Measurements from ENCODE around the gene MRPL36.
"Not testable (repeated sequence)": the region's sequence is repeated elsewhere in the genome, so short reads cannot be mapped to it uniquely, and the experiment has no call there.

Gene MRPL36

GRCh38 chr5:1815071-1815786 is 15.6 kb upstream of the MRPL36 start:
- no peak for DNase-seq (ENCODE audit: low read depth)

DNA sequence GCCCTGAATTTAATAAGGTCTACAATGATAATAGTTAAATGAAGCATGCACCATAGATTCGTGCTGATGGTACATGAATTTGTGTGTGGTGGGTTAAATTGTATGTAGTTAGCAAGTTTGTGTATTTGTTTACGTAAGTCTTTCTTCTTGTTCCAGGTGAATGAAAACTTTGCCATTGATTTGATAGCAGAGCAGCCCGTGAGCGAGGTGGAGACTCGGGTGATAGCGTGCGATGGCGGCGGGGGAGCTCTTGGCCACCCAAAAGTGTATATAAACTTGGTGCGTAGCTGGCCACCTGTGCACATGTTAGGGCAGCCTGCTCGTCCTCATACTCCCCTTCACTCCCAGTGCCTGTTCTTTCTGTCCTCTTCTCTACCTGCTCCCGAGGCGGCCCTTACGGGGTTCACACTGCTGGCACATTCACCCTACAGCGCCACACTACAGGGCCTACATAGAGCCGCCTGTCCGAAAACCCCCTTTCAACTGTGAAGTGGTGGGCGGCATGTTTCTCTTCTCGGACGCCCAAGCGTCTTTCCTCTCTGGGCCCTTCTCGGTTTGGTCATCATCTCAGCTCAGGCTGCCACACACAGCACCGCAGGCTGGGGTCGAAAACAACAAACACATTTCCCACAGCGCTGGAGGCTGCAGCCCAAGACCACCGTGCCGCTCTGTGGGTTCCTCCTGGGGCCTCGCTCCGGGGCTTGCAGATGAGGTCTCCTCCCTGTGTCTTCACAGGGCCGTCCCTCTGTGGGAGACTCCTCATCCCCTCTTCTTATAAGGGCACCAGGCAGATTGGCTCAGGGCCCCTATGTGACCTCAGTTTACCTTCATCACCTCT is 14.8 kb upstream of the MRPL36 start:
- DNase-seq (ENCODE audit: low read depth): no peak

DNA sequence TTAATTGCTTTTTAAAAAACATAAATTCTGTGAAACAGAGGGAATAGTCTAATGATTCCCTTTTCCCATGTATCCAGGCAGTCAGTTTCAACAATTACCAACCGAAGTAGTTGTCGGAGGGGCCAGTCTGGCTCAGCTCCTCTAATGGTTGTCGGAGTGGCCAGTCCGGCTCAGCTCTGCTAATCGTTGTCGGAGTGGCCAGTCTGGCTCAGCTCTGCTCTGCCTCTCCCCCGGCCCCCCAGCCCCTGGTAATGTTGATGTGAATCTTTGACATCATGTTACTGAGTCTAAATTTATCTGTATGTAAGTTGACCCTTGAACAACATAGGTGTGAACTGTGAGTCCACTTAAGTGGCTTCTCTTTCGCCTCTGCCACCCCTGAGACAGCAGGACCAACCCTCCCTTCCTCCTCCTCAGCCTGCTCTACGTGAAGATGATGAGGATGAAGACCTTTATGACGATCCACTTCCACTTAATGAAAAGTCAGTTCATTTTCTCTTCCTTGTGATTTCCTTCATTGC is 11.0 kb upstream of the MRPL36 start:
- DNase-seq (ENCODE audit: low read depth): no peak

DNA sequence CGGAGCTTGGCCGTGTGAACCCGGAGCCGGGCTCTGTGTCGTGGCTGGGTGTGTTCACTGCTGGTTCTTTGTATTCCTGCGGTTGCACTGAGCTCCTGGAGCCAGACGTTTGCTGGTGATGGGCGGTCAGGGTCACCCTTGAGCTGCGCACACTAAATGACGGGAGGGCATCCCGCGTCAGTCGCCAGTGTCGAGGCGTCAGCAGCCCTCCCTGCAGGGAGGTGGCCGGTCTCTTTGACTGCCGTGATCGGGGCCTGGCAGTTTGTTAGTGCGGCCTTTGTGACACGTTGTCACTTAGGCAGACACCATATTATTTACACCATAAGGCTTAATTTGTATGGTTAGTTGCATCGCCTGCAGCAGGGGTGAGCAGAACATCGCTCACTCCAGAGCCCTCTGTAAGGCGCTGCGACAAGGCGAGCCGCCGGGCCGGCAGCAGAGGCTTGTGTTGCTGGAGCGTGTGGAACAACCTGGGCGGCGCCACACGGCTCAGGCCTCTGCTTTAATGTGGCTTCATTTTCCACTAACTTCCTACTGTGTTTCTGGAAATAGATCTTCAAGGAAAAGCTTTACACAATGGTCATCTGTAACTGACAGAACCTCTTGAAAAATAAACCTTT is 9.9 kb upstream of the MRPL36 start:
- DNase-seq (ENCODE audit: low read depth): no peak

- no peak for DNase-seq (ENCODE audit: low read depth)
Observed at GRCh38 chr5:1808439-1808838, 8.8 kb upstream of the MRPL36 start.

DNA sequence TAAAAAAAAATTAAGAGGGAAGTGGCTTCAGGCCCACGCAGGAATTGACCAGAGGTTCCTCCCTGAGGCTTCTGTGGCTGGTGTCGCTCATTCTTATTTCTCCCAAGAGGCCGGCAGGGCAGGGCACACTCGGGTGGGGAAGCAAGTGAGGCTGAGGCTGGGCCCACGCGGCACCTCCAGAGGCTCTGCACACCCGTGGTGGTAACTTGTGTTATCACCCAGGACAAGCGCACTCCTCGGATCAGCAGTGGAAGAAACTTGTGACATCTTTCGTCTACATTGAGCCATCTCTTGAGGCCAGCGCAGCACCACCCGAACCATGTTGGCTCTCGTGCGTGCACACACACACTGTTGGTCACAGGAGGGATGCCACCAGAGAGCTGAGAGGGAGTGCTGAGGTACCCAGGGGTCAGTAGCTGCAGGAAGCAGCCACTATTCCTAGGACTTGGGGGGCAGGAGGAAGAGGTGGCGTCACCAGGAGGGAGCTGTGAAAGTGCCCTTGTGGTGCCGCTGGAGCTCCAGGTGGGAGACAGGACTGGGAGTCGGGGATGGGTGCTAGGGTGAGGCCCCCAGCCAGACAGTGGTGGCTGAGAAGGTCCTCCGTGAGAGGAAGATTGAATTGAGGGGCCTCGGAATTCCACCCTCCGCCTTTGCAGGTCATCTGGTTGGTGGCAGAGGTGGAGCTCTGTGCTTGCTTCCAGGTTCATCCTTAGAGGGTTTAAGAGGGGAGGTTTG is 8.0 kb upstream of the MRPL36 start:
- DNase-seq (ENCODE audit: low read depth): no peak

DNA sequence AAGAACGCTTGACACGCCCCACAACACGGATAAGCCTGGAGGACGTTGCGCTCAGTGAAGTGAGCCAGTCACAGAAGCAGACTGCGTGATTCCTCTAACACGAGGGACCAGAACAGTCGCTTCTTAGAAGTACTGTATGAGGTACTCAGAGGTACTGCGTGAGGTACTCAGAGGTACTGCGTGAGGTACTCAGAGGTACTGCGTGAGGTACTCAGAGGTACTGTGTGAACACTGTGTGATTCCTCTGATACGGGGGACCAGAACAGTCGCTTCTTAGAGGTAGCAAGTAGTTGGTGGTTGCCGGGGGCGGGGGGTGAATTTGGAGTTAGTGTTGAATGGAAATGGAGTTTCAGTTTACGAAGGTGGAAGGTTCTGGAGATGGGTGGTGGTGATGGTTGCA is 7.3 kb upstream of the MRPL36 start:
- no peak for DNase-seq (ENCODE audit: low read depth)

DNA sequence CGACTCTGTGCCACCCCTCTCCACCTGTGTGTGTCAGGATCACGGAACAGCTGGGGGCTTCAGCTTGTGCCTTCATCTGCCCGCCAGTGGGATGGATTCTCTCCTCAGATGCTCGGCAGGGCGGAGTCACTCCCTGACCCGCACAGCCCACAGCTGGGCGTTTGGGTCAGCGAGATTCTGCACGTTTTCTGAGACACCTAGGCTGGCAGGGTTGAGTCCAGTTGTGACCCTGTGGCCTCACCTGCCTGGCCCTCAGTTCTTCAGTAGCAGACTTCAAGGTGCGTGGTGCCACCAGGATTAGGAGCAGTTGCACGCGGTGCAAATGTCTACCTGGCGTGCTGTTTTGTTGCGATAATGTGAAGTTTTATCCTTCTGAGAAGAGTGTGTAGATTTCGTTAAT is 6.6 kb upstream of the MRPL36 start:
- DNase-seq (ENCODE audit: low read depth): no peak

GRCh38 chr5:1805736-1806135 is 6.1 kb upstream of the MRPL36 start:
- DNase-seq (ENCODE audit: low read depth): no peak

- no peak for DNase-seq (ENCODE audit: low read depth)
Observed at GRCh38 chr5:1805326-1805725, 5.7 kb upstream of the MRPL36 start.

DNA sequence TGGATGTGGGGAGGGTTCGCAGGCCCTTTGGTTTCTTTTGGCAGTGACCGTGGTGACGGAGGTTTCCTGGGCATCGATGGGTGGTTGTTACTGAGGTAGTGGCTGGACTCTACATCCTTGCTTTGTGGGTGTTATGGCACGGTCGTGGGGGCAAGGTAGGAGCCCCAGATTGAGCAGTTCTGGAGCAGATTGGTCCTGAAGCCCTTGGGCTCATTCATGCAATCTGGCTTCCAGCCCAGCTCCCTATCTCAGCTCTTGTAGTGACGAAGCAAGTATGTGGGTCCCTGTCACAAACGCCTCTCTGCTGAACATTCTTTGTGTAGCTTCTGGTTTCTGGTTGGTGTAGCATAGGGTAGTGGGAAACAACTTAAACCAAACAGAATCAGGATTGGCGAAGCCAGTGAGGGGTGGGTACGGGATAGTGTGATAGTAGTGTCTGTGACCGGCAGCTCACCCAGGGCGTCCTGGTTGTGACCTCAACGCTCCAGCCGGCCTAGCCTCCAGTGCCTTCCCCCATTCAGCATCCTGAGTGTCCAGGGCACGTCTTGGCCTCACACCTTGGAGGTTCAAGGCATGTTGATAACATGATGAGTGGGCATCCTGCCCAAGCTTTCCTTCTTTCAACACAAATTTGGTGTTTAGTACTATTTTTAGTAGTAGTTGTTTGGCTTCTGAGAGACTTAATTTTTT is 4.5 kb upstream of the MRPL36 start:
- no peak for DNase-seq (ENCODE audit: low read depth)

DNA sequence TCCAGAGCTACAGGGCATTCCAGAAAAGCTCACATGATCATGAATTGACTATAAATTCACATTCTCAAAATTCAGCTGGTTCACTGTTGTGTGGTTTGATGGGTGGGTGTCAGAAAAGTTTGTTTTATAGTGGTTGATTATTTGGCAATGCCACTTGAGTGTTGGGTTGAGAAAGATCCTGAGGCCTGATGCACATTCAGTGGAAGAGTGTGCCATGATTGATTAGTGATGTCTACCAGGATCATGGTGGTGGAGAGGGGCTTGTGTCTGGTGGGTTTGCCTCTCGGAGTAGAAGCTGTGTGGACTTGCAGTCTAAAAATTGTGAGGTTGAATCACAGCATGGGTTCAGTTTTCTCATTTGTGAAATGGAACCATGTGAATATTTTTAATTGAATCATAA is 3.6 kb upstream of the MRPL36 start:
- no peak for DNase-seq (ENCODE audit: low read depth)

DNA sequence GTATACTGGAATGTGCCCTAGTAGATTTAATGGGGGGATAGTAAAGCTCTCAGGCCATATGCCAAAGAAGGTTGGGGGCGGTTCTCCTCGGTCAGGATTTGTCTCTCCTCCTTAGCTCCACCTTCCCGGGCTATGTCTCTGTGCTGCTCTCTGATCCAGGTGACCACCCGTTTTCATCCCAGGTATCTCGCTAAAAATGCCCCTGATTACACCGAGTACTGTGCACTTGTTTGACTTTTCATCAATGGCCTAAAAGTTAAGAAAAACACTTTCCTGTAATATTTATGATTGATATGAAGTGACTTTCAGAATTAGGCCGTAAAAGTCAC is 2.3 kb upstream of the MRPL36 start:
- no peak for DNase-seq (ENCODE audit: low read depth)

DNA sequence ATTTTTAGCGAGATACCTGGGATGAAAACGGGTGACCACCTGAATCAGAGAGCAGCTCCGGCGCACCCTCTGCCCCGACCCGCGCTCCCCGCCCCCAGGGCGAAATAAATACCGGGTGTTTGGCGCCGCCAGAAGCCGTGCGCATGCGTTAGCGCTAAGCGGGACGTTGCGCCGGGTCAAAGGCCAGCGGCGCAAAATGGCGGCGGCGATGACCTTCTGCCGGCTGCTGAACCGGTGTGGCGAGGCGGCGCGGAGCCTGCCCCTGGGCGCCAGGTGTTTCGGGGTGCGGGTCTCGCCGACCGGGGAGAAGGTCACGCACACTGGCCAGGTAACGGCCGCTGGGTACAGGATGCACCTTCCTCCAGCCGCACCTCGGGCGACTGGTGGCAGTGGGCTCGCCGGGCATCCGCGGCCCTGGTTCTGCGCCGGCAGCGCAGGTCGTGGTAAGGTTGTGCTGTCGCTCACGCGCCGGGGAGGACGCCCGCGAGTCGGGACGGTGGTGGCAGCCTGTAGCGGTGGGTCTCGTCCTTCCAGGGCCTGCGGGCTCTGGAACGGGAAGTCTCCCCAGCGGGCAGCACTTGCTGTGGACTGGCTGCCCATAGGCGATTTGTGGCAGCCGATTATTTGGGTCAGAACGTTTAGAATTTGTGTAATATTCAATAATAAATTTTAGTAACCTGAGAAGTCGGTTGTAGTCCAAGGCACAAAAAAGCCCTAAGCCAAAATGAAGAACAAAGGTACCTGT is 1.8 kb upstream of the MRPL36 start, which contains the start of gene NDUFS6:
Gene NDUFS6, plus strand, starts transcription at position 186 of the 745 bp plus-strand sequence. Its CDS starts 11 bp downstream, at position 197.
- peak; percentile 75 for DNase-seq (ENCODE audit: low read depth)

DNA sequence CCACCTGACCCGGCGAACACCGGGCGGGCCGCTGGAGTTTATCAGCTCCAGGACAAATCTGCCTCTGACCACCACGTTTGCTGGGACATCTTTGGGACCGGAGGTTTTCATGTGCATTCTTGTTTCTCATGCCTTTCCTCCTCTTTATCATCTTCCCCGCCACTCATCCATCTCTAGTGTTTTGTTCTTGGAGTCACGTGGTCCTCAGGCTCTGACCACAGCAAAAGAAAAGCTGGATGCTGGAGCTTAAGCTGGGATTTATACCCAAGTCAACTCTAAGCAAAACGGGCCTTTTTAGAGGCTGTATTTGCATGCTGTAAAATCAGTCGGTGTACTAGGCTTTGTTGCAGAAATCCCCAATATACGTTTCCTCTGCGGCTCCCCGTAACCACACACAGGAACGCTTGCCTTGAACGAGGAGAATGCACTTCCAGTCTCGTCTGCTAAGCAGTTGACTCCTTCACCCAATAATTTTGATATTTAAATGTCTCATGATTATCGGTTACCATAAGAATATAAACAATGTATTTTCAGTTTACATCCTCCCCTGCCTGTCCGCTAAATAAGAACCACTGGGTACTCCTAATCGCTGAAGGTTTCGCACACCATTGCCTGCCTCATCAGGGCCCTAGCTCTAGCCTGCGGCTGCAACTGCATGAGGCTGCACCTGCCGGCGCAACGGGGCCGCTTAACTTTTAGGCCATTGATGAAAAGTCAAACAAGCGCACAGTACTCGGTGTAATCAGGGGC is 1.0 kb upstream of the MRPL36 start:
- DNase-seq (ENCODE audit: low read depth): no peak

- no peak for DNase-seq (ENCODE audit: low read depth)
Observed at GRCh38 chr5:1799110-1799601, 481 bp downstream of the MRPL36 start.

GRCh38 chr5:1798589-1798988 is 1.0 kb downstream of the MRPL36 start:
- not testable (repeated sequence) for DNase-seq (ENCODE audit: low read depth)

DNA sequence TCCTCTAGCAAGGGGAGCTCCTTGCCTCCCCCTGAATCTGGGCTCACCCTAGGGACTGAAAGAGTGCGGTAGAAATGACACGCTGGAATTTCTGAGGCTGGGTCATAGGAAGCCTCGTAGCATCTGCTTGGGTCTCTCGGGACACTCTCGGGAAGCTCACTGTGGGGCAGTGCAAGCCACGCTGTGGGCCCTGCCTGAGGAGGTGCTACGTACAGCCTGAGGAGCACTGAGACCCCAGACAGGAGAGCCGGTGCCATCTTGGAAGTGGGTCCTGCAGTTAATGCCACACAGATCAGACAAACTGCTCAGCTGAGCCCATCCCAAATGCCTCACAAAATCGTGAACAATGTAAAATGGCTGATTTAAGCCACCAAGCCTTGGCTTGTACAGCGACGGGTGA is 1.8 kb downstream of the MRPL36 start:
- no peak for DNase-seq (ENCODE audit: low read depth)

- no peak for DNase-seq (ENCODE audit: low read depth)
Observed at GRCh38 chr5:1797103-1797800, 2.4 kb downstream of the MRPL36 start.

All from activated gamma-delta T cell treated with anti-CD3 and anti-CD28 coated beads, Interleukin-2, amount 50 U/mL, for 16 hours (primary cell).